GM18508 (cell line): ENCODE measurements around the gene MAP4K1.

ENCODE experiments used
- ATAC-seq: cut with Tn5 transposase; IDR thresholded peaks from one replicate; pipeline ENCODE4 v1.9.1; 2021; ENCODE audit warnings: moderate number of reproducible peaks; ENCODE audit not compliant: insufficient read depth, unreplicated experiment

Gene MAP4K1

GRCh38 chr19:38617764-38618589, at the start of gene MAP4K1:
MAP4K1 (minus strand) TSS chr19:38617953; CDS start chr19:38617895, 58 bp downstream.
- no peak for ATAC-seq

GRCh38 chr19:38666663-38667511, 49.1 kb upstream of the MAP4K1 start:
- no peak for ATAC-seq

DNA sequence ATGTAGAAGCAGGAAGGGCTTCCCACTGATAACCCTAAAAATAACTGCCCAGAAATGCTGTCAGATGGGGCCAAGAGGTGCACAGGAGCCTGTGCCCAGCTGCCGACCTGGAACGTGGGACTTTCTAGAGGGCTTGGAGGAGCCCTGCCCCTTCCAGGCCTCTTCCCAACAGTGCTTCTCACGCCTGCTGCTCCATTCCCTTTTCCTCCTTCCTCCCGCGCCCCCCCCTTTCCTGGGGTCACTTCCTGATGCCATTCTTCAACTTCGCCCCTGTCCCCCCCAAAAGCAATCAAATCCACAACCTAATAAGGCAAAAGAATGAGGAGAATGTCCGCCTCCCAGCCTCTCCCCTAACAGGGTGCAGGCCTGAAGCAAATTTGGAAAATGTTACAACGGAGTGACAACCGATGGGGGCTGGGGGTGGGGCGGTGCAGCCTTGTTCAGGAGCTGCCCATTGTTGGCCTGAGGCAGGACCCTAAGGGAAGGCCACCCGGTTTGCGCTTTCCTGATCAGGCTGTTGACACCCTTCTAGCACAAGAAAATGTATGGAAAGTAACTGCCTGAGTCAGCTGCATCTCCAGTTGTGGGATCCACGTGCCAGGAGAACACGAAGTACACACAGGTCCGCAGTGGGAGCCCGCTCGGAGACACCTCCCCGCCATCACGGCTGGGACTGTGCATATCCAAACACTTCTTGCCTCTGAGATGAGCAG, 48.4 kb upstream of the MAP4K1 start:
- no peak for ATAC-seq

DNA sequence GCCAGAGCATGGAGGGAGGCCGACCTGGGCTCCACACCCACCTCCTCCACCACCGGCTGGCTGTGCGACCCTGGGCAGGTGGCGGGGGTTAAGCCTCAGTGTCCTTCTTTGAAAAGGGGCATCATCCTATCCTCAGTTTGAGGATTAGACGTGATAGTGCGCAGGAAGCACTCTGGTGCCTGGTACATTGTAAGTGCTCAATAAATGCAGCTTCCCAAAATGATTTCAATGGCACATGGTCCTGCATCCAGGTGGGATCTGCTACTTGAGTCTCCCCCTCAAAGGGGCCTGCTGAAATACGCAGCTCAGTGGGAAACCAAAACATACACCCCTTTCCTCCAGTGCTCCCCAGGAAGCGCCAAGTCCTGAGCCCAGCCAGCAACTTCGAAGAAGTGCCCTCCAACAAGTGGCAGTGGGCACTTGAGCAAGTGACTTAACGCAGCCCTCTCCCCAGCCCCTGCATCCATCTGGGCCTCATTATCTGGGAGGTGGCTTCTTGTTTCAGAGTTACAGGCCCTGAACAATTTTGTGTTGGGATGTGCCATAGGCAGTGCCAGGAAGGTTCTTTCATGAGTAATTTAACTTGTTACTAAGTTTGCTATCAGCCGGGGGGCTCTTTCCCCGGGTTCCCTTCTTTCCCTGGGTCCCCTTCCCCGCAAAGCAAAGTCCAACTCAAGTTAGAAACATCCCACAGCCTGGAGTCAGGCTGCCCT, 47.6 kb upstream of the MAP4K1 start:
- no peak for ATAC-seq

- ATAC-seq = no peak
Observed at GRCh38 chr19:38664503-38665211, 46.9 kb upstream of the MAP4K1 start.

DNA sequence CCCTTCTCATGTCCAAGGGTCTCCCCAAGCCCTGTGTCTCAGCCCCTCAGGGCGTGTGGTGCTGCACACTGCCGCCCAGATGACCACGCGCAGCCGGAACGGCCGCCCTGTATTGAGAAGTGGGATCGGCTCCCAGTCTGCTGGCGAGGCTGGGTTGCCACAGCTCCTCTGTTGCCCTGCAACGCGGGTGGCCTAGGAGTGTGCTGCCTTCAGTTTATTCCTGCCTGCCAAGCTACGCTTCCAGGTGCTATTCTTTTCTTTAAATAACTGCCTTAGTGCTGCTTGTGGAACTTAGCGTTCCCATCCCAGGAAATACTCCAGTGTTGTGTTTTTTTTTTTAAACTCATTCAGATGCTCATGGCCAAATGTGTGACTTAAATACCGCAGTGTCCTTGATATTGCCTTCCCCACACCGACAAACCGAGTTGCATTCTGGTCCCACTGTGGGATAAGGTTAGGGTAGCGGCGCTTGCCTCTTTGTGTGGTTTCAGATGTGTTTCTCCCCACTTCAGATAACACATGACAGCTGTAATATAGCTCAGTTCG, 46.3 kb upstream of the MAP4K1 start:
- ATAC-seq = no peak

DNA sequence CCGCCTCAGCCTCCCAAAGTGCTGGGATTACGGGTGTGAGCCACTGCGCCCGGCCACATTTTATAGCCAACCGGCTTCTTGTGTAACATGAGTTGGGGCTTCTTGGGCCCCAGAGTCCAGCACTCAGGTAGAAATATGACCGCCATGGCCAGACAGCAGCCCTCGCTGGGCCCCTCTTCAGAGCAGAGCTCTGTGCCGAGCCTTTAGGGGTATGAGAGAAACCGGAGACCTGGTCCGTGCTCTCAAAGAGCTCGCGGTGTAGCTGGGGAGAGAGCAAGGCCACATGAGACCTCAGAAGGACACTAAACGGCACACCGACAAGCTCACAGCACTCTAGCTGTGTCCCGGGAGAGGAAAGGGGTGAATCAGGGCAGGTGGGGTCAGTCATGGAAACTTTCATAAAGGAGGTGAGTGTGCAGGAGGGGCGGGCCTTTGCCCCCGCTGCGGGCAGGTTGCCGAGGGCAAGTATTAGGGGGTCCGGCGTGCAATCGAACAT, 45.5 kb upstream of the MAP4K1 start:
- no peak for ATAC-seq

GRCh38 chr19:38662537-38663155, 44.9 kb upstream of the MAP4K1 start:
- ATAC-seq = no peak

DNA sequence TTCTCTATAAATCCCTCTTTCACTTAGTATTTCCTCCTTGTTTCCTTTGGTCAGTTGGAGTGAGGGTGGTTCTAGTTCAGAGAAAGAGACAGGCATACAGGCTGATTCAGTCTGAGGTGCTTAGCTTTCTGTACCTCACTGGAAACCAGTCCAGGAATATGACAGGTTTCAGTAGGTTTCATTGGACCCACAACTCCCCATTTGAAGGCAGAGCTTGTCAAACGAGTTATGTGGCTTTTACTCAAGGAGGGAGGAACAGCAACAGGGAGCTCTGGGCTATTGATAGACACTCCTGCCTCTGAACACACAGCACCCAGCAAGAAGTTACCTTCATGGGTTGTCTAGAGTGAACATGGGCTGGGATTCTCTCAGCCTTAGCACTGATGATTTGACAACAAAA, 44.2 kb upstream of the MAP4K1 start:
- no peak for ATAC-seq

- ATAC-seq = no peak
Observed at GRCh38 chr19:38661136-38661535, 43.4 kb upstream of the MAP4K1 start.

- ATAC-seq = no peak
Observed at GRCh38 chr19:38660724-38661123, 43.0 kb upstream of the MAP4K1 start.

GRCh38 chr19:38658462-38659306, 40.9 kb upstream of the MAP4K1 start:
- ATAC-seq = no peak

- no peak for ATAC-seq
Observed at GRCh38 chr19:38657633-38658222, 40.0 kb upstream of the MAP4K1 start.

- no peak for ATAC-seq
Observed at GRCh38 chr19:38656171-38656981, 38.6 kb upstream of the MAP4K1 start.

- ATAC-seq = no peak
Observed at GRCh38 chr19:38655148-38655824, 37.5 kb upstream of the MAP4K1 start.

GRCh38 chr19:38654628-38655055, 36.9 kb upstream of the MAP4K1 start:
- no peak for ATAC-seq
